Neuronal stem cell (in vitro differentiated cells): ENCODE results near the gene ZNF554.

ENCODE experiments used
- DNase-seq: peaks from one replicate; pipeline ENCODE4 v3.0.0-alpha.2; 2013; ENCODE audit warnings: low spot score
- H2AFZ ChIP-seq: one replicate; pipeline ENCODE4 v1.6.1; 2013; ENCODE audit warnings: mild to moderate bottlenecking, low read length, inconsistent platforms
- H2AK5ac ChIP-seq: 2 replicates; pipeline ENCODE4 v1.6.1; 2013; ENCODE audit warnings: low read depth, mild to moderate bottlenecking, inconsistent platforms, low read length, moderate library complexity, mixed read lengths
- H2BK120ac ChIP-seq: 2 replicates; pipeline ENCODE4 v1.6.1; 2013; ENCODE audit warnings: low read depth, mild to moderate bottlenecking, inconsistent platforms, low read length, moderate library complexity, mixed read lengths
- H2BK12ac ChIP-seq: one replicate; pipeline ENCODE4 v1.6.1; 2013; ENCODE audit warnings: low read length, inconsistent platforms
- H2BK15ac ChIP-seq: 2 replicates; pipeline ENCODE4 v1.6.1; 2013; ENCODE audit warnings: mild to moderate bottlenecking, low read length, inconsistent platforms, mixed read lengths
- H2BK5ac ChIP-seq: one replicate; pipeline ENCODE4 v1.6.1; 2013; ENCODE audit warnings: inconsistent platforms, mild to moderate bottlenecking, low read length, moderate library complexity
- H3K14ac ChIP-seq: one replicate; pipeline ENCODE4 v1.6.1; 2013; ENCODE audit warnings: low read length, inconsistent platforms
- H3K18ac ChIP-seq: 2 replicates; pipeline ENCODE4 v1.6.1; 2013; ENCODE audit warnings: low read length, inconsistent platforms
- H3K23ac ChIP-seq: 2 replicates; pipeline ENCODE4 v1.6.1; 2013; ENCODE audit warnings: low read depth, mild to moderate bottlenecking, mixed read lengths, low read length, inconsistent platforms; ENCODE audit not compliant: poor library complexity
- H3K27ac ChIP-seq: replicated peaks from 3 replicates; pipeline ENCODE4 v1.5.1; 2013; ENCODE audit warnings: low read length, inconsistent platforms
- H3K27me3 ChIP-seq, 3 experiments: 2 replicates each; pipeline ENCODE4 v1.6.1; 2013; ENCODE audit warnings: low read length in 3 of 3, mild to moderate bottlenecking in 2 of 3, inconsistent platforms in 1 of 3, low read depth in 1 of 3, mixed read lengths in 1 of 3, moderate library complexity in 1 of 3; ENCODE audit not compliant: control insufficient read depth in 3 of 3, insufficient read depth in 3 of 3
- H3K36me3 ChIP-seq, 2 donors: replicated peaks in 1 of 2; 2 replicates each; pipeline ENCODE4 v1.6.1; 2013; ENCODE audit warnings: low read length in 2 of 2; ENCODE audit not compliant: control insufficient read depth in 2 of 2, insufficient read depth in 2 of 2
- H3K4ac ChIP-seq: 2 replicates; pipeline ENCODE4 v1.6.1; 2013; ENCODE audit warnings: inconsistent platforms, mild to moderate bottlenecking, low read length, moderate library complexity
- H3K4me1 ChIP-seq, 2 donors: 1 replicate in 1 of 2; 2 replicates in 1 of 2; pipeline ENCODE4 v1.6.1; 2013; ENCODE audit warnings: low read length in 2 of 2, low read depth in 1 of 2; ENCODE audit not compliant: control insufficient read depth in 2 of 2, insufficient read depth in 1 of 2
- H3K4me2 ChIP-seq: one replicate; pipeline ENCODE4 v1.6.1; 2013; ENCODE audit warnings: mild to moderate bottlenecking, low read length, inconsistent platforms; ENCODE audit not compliant: insufficient read depth, poor library complexity, severe bottlenecking
- H3K4me3 ChIP-seq, 2 donors: 2 replicates each; pipeline ENCODE4 v1.5.1; 2013; ENCODE audit warnings: low read length in 2 of 2, mild to moderate bottlenecking in 2 of 2, inconsistent platforms in 1 of 2, moderate library complexity in 1 of 2
- H3K79me1 ChIP-seq: one replicate; pipeline ENCODE4 v1.6.1; 2013; ENCODE audit warnings: low read depth, mild to moderate bottlenecking, inconsistent platforms, low read length, moderate library complexity
- H3K9ac ChIP-seq: one replicate; pipeline ENCODE4 v1.6.1; 2013; ENCODE audit warnings: mild to moderate bottlenecking, low read depth, low read length, inconsistent platforms; ENCODE audit not compliant: poor library complexity
- H3K9me3 ChIP-seq, 2 donors: replicated peaks in 1 of 2; 2 replicates each; pipeline versions ENCODE3 to v1.6.1; 2013; ENCODE audit warnings: low read length in 2 of 2, mild to moderate bottlenecking in 2 of 2, inconsistent platforms in 1 of 2, low read depth in 1 of 2, mixed read lengths in 1 of 2, moderate library complexity in 1 of 2; ENCODE audit not compliant: control insufficient read depth in 2 of 2, insufficient read depth in 1 of 2
- H4K8ac ChIP-seq: one replicate; pipeline ENCODE4 v1.6.1; 2013; ENCODE audit warnings: low read depth, mild to moderate bottlenecking, inconsistent platforms, low read length, moderate library complexity
- H4K91ac ChIP-seq: one replicate; pipeline ENCODE4 v1.6.1; 2013; ENCODE audit warnings: low read length, low read depth, mild to moderate bottlenecking, inconsistent platforms; ENCODE audit not compliant: poor library complexity
- WGBS, 2 donors: extraction: QIAGEN DNeasy Blood & Tissue Kit; methylation state at CpG; one replicate each; pipeline ENCODE4 v1.1.7; 2013; ENCODE audit warnings: missing lambda C conversion rate in 2 of 2, mixed read lengths in 1 of 2; ENCODE audit not compliant: insufficient read length in 2 of 2, insufficient replicate concordance in 1 of 2; ENCODE audit errors: extremely low coverage in 2 of 2; 5-methylcytosine and 5-hydroxymethylcytosine counted together

ZNF554 gene

DNA sequence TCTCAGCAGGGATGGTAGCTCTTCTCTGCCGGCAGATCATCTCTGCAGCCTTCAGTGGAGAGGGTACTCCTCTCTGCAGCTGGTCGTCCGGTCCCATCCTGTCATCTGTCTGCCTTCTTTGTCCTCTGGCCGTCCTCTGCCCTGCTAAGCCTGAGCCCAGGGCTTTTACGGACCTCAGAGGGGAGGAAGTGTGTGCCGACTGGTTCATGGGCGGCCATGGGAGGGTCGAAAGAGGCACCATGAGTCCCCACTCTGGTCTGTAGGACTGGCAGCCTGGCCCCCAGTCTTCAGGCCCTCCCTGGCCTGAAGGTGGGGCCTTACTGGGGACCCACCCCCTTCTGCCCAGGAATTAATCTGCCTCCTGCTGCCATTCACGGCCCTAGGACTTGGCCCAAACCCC is 4.0 kb downstream of the ZNF554 start:
- Histone ChIP-seq H3K9ac (no peak overlapping the region), H2BK120ac (no peak overlapping the region), H2BK12ac (no peak overlapping the region)

DNA sequence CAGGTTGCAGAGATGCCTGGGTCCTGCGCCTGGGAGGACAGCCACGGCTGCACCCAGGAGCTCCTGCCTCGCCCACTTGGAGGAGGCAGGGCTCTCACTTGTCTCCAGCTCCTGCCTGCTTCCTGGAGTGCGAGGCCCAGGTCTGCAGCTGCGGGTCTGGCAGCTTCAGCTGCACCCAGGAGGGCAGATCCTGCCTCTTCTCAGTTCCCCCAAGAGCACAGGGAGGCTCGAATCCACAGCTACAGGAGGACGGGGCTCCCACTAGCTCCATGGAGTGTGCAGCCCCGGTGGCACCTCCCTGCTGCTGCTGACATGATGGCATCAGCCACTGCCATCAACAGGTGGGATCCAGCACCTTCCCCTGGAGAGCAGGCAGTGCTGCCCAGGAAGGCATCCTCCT is 4.5 kb downstream of the ZNF554 start:
- H3K23ac ChIP-seq, result no peak overlapping the region

More for the DNA sequence above, 4.0 kb downstream of the ZNF554 start:
- Histone ChIP-seq H3K36me3 (peaks cover 12 to 46% of the 10 kb centered on the region in 2 donors), H3K9me3 (peaks cover 9 to 49% of the 10 kb centered on the region in 2 donors), H3K4me1 (no peaks in the 10 kb centered on the region), H4K8ac (no peak overlapping the region), H2AK5ac (no peak overlapping the region), H3K4ac (no peak overlapping the region), H2AFZ (no peak overlapping the region), H3K23ac (no peak overlapping the region), H4K91ac (no peak overlapping the region), H2BK15ac (no peak overlapping the region), H3K4me3 (no peak overlapping the region), H3K18ac (no peak overlapping the region), H3K4me2 (no peak overlapping the region), H3K79me1 (peaks cover 6% of the 10 kb centered on the region), H3K27me3 (no peaks in the 10 kb centered on the region), H3K14ac (peak overlapping the region; percentile 32), H3K27ac (no peak overlapping the region), H2BK5ac (peak overlapping the region; percentile 21)
- no peak for DNase-seq
- no CpG with 5 or more reads among the region's 9 CpGs for WGBS, 2 donors

DNA sequence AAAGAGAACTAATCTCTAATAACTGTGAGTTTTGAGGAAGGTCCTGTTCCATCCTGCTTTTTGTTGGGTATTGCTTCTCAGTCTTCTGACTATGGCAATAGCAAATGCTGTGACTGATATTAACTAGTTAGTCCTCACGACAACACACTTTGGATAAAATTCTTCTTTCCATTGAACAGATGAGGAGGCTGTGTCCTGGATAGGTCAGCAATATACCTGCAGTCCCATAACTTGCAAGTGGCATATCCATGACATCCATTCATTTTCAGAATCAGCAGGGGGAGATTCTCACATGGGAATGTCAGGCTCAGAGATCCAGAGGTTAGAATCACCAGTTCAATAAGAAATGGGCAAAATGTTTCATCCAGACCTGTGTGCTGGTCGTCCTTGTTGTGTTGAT is 7.4 kb downstream of the ZNF554 start:
- no peak overlapping the region for H2BK15ac ChIP-seq
- no peak for DNase-seq
- no peak overlapping the region for H3K4me2 ChIP-seq
- H3K4me3 ChIP-seq, result no peak overlapping the region
- WGBS, 2 donors, result no CpG with 5 or more reads among the region's 2 CpGs
- H2BK120ac ChIP-seq, result no peak overlapping the region
- no peak overlapping the region for H2AFZ ChIP-seq
- H2AK5ac ChIP-seq, result no peak overlapping the region
- no peak overlapping the region for H3K4ac ChIP-seq
- H3K23ac ChIP-seq, result no peak overlapping the region
- H3K14ac ChIP-seq, result no peak overlapping the region
- no peak overlapping the region for H4K8ac ChIP-seq
- no peak overlapping the region for H4K91ac ChIP-seq
- no peak overlapping the region for H3K18ac ChIP-seq
- H3K4me1 ChIP-seq, result no peaks in the 10 kb centered on the region
- peaks cover 14 to 64% of the 10 kb centered on the region in 2 donors for H3K9me3 ChIP-seq
- peaks cover 12 to 50% of the 10 kb centered on the region in 2 donors for H3K36me3 ChIP-seq
- H2BK5ac ChIP-seq, result no peak overlapping the region
- no peak overlapping the region for H3K27ac ChIP-seq
- no peak overlapping the region for H2BK12ac ChIP-seq
- H3K79me1 ChIP-seq, result peaks cover 2% of the 10 kb centered on the region
- no peak overlapping the region for H3K9ac ChIP-seq
- no peaks in the 10 kb centered on the region for H3K27me3 ChIP-seq

More for the DNA sequence above, 4.5 kb downstream of the ZNF554 start:
- no peak overlapping the region for H4K8ac ChIP-seq
- H3K4me1 ChIP-seq, result no peaks in the 10 kb centered on the region
- no peak overlapping the region for H3K27ac ChIP-seq
- H2AFZ ChIP-seq, result no peak overlapping the region
- no peak overlapping the region for H3K4ac ChIP-seq
- no peak overlapping the region for H3K4me3 ChIP-seq
- no peak overlapping the region for H2BK12ac ChIP-seq
- no peak overlapping the region for H2AK5ac ChIP-seq
- H2BK15ac ChIP-seq, result no peak overlapping the region
- H3K36me3 ChIP-seq, result peaks cover 12 to 48% of the 10 kb centered on the region in 2 donors
- peaks cover 6% of the 10 kb centered on the region for H3K79me1 ChIP-seq
- H3K9ac ChIP-seq, result no peak overlapping the region
- H3K27me3 ChIP-seq, result no peaks in the 10 kb centered on the region
- WGBS, 2 donors, result no CpG with 5 or more reads among the region's 8 CpGs
- no peak overlapping the region for H4K91ac ChIP-seq
- no peak overlapping the region for H2BK5ac ChIP-seq
- no peak overlapping the region for H2BK120ac ChIP-seq
- peaks cover 11 to 49% of the 10 kb centered on the region in 2 donors for H3K9me3 ChIP-seq
- no peak overlapping the region for H3K4me2 ChIP-seq
- H3K18ac ChIP-seq, result no peak overlapping the region
- DNase-seq, result no peak
- peak overlapping the region; percentile 32 for H3K14ac ChIP-seq

DNA sequence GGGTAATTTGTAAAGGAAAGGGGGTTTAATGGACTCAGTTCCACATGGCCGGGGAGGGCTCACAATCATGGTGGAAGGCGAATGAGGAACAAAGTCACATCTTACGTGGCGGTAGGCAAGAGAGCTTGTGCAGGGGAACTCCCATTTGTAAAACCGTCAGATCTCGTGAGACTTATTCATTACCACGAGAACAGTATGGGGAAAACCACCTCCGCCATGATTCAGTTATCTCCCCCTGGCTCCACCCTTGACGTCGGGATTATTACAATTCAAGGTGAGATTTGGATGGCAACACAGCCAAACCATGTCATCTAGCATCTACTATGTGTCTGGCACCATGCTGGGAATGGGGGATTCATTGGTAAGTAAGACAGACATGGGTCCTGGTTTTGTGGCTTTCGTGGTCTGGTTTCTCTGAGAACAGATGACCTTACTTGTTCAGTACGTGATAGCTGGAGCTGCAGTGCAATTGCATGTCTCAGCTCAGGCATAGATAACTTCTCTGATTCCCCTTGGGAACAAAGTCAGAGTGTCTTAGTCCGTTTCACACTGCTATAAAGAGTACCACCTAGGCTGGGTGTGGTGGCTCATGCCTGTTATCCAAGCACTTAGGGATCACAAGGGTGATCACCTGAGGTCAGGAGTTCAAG is 8.3 kb downstream of the ZNF554 start:
- H4K91ac ChIP-seq, result no peak overlapping the region
- WGBS, 2 donors, result no CpG with 5 or more reads among the region's 13 CpGs
- peaks cover 16 to 52% of the 10 kb centered on the region in 2 donors for H3K36me3 ChIP-seq
- H2BK120ac ChIP-seq, result no peak overlapping the region
- H3K14ac ChIP-seq, result no peak overlapping the region
- no peak overlapping the region for H2AFZ ChIP-seq
- H3K4me3 ChIP-seq, result no peak overlapping the region
- no peak overlapping the region for H2BK15ac ChIP-seq
- H3K9me3 ChIP-seq, result peaks cover 21 to 64% of the 10 kb centered on the region in 2 donors
- no peak overlapping the region for H2AK5ac ChIP-seq
- H3K4me1 ChIP-seq, result no peaks in the 10 kb centered on the region
- H2BK12ac ChIP-seq, result no peak overlapping the region
- H3K27ac ChIP-seq, result no peak overlapping the region
- DNase-seq, result no peak
- H3K18ac ChIP-seq, result no peak overlapping the region
- no peak overlapping the region for H3K4me2 ChIP-seq
- H4K8ac ChIP-seq, result no peak overlapping the region
- peaks cover 2% of the 10 kb centered on the region for H3K79me1 ChIP-seq
- H3K9ac ChIP-seq, result no peak overlapping the region
- H3K23ac ChIP-seq, result no peak overlapping the region
- H2BK5ac ChIP-seq, result no peak overlapping the region
- H3K27me3 ChIP-seq, result no peaks in the 10 kb centered on the region
- H3K4ac ChIP-seq, result no peak overlapping the region
